ENCODE results near the gene PDE4D. TPM values are rescaled to one million over a fixed set of nuclear protein-coding genes. Genes with fewer than 3 reads are reported as not detected.
A peak's percentile ranks its signal among the peaks of the same experiment; 100 is the strongest.
"Not testable (repeated sequence)": the region's sequence is repeated elsewhere in the genome, so short reads cannot be mapped to it uniquely, and the experiment has no call there.

The PDE4D gene
- total and polyA plus RNA-seq, 4 donors, result 12.8 to 167 (median 44.5) TPM

DNA sequence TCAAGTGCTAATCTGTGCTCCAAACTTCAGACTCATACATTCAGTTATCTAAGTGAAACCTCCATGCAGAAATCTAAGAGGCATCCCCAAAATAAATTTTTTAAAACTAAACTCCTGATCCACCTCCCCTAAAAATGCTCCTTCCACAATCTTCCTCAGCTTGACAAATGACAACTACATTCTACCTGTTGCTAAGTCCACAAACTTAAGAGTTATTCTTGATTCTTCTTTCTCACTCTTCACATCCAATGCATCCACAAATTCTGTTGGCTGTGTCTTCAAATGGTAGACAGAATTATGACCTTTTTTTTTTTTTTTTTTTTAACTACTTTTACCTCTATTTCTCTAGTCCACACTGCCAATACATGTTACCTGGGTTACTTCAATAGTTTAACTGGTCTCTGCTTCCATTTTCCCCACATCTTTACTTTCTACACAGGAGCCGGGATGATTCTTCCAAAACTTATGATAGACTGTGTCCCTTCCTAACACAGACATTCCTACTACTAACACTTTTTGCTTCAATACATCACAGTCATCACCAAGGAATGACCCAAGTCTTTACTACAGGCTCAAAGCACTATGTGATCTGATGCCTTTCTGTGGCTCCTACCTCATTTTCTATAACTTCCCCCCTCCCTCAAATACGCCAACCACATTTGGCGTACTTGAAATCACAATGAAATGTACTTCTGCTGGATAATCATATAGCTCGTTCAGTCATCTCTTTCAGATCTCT is 143.6 kb downstream of the PDE4D start:
- Histone ChIP-seq H3K27ac (ENCODE audit: low read depth in 1 of 2, low read length in 1 of 2) (no peak overlapping the region), H3K36me3 (ENCODE audit: control insufficient read depth in 4 of 4, insufficient read depth in 4 of 4, low read length in 4 of 4) (no peaks in the 10 kb centered on the region), H3K9ac (ENCODE audit: insufficient read depth in 1 of 2, low read length in 2 of 2) (no peak overlapping the region), H3K27me3 (ENCODE audit: control insufficient read depth in 3 of 3, insufficient read depth in 3 of 3, low read length in 2 of 3) (no peaks in the 10 kb centered on the region), H3K9me3 (ENCODE audit: control insufficient read depth in 4 of 4, insufficient read depth in 3 of 4, low read length in 3 of 4) (no peaks in the 10 kb centered on the region), H3K4me1 (ENCODE audit: control insufficient read depth in 5 of 5, insufficient read depth in 5 of 5, low read length in 5 of 5) (peaks cover 0 to 20% (median 2%) of the 10 kb centered on the region in 5 donors), H3K4me3 (no peak overlapping the region)
- no peak for DNase-seq
- TF ChIP-seq, protein P1, sequence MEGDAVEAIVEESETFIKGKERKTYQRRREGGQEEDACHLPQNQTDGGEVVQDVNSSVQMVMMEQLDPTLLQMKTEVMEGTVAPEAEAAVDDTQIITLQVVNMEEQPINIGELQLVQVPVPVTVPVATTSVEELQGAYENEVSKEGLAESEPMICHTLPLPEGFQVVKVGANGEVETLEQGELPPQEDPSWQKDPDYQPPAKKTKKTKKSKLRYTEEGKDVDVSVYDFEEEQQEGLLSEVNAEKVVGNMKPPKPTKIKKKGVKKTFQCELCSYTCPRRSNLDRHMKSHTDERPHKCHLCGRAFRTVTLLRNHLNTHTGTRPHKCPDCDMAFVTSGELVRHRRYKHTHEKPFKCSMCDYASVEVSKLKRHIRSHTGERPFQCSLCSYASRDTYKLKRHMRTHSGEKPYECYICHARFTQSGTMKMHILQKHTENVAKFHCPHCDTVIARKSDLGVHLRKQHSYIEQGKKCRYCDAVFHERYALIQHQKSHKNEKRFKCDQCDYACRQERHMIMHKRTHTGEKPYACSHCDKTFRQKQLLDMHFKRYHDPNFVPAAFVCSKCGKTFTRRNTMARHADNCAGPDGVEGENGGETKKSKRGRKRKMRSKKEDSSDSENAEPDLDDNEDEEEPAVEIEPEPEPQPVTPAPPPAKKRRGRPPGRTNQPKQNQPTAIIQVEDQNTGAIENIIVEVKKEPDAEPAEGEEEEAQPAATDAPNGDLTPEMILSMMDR (IDR thresholded peaks at IDR 0.05; ENCODE audit: control extremely low read depth, extremely low read depth), result no peak
- 95 to 96% methylated on average over 4 of the region's 4 CpGs for WGBS, 2 donors
- no peak for ATAC-seq (ENCODE audit: insufficient read depth, low FRiP score)

DNA sequence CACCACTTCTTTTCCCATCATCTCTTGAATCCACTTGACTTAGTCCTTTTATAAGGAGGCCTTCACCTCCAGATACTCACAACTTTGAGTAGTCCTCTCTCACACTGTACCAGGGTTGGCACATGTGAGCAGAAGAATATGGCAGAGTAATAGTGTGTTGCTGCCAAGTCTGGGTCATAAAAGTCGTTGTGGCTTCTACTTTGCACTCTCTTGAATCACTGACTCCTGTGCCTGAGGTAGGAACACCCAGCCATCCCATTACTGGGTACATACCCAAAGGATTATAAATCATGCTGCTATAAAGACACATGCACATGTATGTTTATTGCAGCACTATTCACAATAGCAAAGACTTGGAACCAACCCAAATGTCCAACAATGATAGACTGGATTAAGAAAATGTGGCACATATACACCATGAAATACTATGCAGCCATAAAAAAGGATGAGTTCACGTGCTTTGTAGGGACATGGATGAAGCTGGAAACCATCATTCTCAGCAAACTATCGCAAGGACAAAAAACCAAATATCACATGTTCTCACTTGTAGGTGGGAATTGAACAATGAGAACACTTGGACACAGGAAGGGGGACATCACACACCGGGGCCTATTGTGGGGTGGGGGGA is 145.4 kb downstream of the PDE4D start:
- whole genome bisulfite sequencing, 2 donors, result 85 to 91% methylated on average over 4 of the region's 4 CpGs
- H3K4me3 ChIP-seq, result not testable (repeated sequence)

DNA sequence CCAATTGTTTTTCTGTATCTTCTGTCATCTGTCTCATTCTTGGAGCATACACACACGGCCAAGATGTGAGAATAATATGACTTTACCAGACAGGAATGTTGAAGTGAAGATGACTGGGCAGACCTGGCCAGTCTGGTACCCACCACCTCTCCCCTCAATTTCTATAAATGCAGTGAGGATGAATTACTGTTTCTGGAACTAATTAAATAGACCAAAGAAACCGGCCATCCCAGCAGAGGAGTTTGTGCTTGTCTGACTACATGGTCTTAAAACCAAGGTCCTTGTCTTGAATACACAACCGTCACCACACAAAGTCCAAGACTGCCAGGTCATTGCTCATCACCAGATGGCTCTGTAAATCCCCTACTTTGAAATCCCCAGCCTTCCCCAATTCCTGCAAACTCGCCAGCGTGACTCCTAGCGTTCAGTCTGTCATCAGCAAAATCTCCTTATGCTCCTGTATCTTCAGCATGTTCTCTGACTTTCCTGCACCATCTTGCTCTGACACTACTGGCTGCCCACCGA is 147.2 kb downstream of the PDE4D start:
- Histone ChIP-seq H3K36me3 (ENCODE audit: control insufficient read depth in 4 of 4, insufficient read depth in 4 of 4, low read length in 4 of 4) (no peaks in the 10 kb centered on the region), H3K4me1 (ENCODE audit: control insufficient read depth in 5 of 5, insufficient read depth in 5 of 5, low read length in 5 of 5) (peaks cover 0 to 23% (median 4%) of the 10 kb centered on the region in 5 donors), H3K9me3 (ENCODE audit: control insufficient read depth in 4 of 4, insufficient read depth in 3 of 4, low read length in 3 of 4) (no peaks in the 10 kb centered on the region), H3K27me3 (ENCODE audit: control insufficient read depth in 3 of 3, insufficient read depth in 3 of 3, low read length in 2 of 3) (no peaks in the 10 kb centered on the region), H3K4me3 (no peak overlapping the region), H3K27ac (ENCODE audit: low read depth in 1 of 2, low read length in 1 of 2) (no peak overlapping the region), H3K9ac (ENCODE audit: insufficient read depth in 1 of 2, low read length in 2 of 2) (no peak overlapping the region)
- TF ChIP-seq, protein P1 (IDR thresholded peaks at IDR 0.05; ENCODE audit: control extremely low read depth, extremely low read depth), result no peak
- ATAC-seq (ENCODE audit: insufficient read depth, low FRiP score), result no peak
- DNase-seq, result peak in 1 of 3 donors; percentile 47
- 85 to 86% methylated on average over 7 of the region's 7 CpGs for WGBS, 2 donors

More for the DNA sequence above, 145.4 kb downstream of the PDE4D start:
- not testable (repeated sequence) for H3K9me3 ChIP-seq (ENCODE audit: control insufficient read depth in 4 of 4, insufficient read depth in 3 of 4, low read length in 3 of 4); ATAC-seq (ENCODE audit: insufficient read depth, low FRiP score); H3K27me3 ChIP-seq (ENCODE audit: control insufficient read depth in 3 of 3, insufficient read depth in 3 of 3, low read length in 2 of 3); H3K9ac ChIP-seq (ENCODE audit: insufficient read depth in 1 of 2, low read length in 2 of 2); H3K36me3 ChIP-seq (ENCODE audit: control insufficient read depth in 4 of 4, insufficient read depth in 4 of 4, low read length in 4 of 4); H3K27ac ChIP-seq (ENCODE audit: low read depth in 1 of 2, low read length in 1 of 2); DNase-seq
- peaks cover 0 to 26% (median 4%) of the 10 kb centered on the region in 5 donors for H3K4me1 ChIP-seq (ENCODE audit: control insufficient read depth in 5 of 5, insufficient read depth in 5 of 5, low read length in 5 of 5)

DNA sequence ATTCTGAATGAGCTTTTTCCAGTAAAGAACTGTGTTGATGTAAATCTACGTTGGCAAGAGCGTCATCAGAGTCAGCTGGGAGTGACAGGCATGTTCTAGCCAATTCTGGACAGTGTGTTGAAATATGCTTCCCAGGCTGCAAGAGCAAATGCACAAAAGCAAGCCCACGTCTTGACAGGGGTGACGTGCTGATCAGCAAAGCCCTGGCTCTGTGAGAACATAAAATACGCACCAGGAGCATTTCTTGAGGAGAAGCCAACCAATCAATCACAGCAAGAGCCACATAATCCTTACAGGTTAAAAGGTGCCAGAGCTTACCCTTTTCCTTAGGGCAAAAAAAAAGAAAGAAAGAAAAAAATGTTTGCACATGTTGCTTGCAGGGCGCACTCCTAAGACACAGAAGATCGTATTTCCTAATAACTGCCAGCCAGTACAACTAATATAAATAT is 148.1 kb downstream of the PDE4D start:
- DNase-seq, result peak; percentile 85 to 95 (median 93)
- ATAC-seq (ENCODE audit: insufficient read depth, low FRiP score), result peak; percentile 63
- Histone ChIP-seq H3K27me3 (ENCODE audit: control insufficient read depth in 3 of 3, insufficient read depth in 3 of 3, low read length in 2 of 3) (peaks cover 0 to 2% (median 0%) of the 10 kb centered on the region in 3 donors), H3K9me3 (ENCODE audit: control insufficient read depth in 4 of 4, insufficient read depth in 3 of 4, low read length in 3 of 4) (no peaks in the 10 kb centered on the region), H3K4me1 (ENCODE audit: control insufficient read depth in 5 of 5, insufficient read depth in 5 of 5, low read length in 5 of 5) (peaks cover 0 to 23% (median 4%) of the 10 kb centered on the region in 5 donors), H3K9ac (ENCODE audit: insufficient read depth in 1 of 2, low read length in 2 of 2) (peak overlapping the region in 1 of 2 donors; percentile 69), H3K27ac (ENCODE audit: low read depth in 1 of 2, low read length in 1 of 2) (peak overlapping the region; percentile 50 to 52), H3K36me3 (ENCODE audit: control insufficient read depth in 4 of 4, insufficient read depth in 4 of 4, low read length in 4 of 4) (no peaks in the 10 kb centered on the region), H3K4me3 (no peak overlapping the region)
- TF ChIP-seq, protein P1 (IDR thresholded peaks at IDR 0.05; ENCODE audit: control extremely low read depth, extremely low read depth), result no peak
- WGBS, 2 donors, result 55 to 66% methylated on average over 7 of the region's 7 CpGs

All from lung (tissue), 12 donors.